Fibroblast of skin of left quadriceps (primary cell): ENCODE data around the gene ARHGAP26.
A peak's percentile ranks its signal among the peaks of the same experiment; 100 is the strongest.

Experiments used
- DNase-seq, 2 experiments: peaks; one replicate each; pipeline ENCODE4 v3.0.0-alpha.2; 2013; ENCODE audit warnings: low read depth in 2 of 2

Gene ARHGAP26

DNA sequence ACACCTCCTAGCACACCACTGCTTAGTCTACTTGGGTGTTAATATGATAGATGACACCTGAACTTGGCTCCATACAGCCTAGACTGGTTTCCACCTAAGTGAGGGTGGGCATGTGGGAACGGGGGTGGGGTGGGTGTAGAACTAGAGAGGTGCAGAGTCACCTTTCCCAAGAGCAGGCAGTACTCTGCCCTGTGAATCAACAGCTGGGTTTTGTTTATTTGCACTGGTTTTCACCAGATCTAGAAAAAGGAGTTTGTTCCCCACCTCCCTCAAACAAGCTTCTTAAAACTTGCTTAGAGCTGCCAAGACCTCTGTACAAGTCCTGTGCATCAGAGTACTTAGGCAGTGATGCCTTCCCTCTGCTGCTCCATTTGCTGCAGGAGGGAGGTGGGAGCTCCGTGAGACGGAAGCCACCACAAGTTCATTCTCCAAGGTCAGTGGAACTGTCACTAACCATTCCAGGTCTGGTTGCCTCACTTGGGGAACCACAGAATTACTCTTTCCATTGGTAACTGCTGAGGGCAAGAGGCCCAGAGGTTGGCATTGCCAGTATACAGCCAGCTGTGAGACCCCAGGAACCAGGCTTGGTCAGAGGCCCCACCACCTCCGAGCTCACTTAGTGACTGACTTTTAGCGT, 469.8 kb downstream of the ARHGAP26 start:
- no peak for DNase-seq

GRCh38 chr5:143241892-143242291, 471.7 kb downstream of the ARHGAP26 start:
- DNase-seq = peak in 1 of 2 experiments; percentile 37

DNA sequence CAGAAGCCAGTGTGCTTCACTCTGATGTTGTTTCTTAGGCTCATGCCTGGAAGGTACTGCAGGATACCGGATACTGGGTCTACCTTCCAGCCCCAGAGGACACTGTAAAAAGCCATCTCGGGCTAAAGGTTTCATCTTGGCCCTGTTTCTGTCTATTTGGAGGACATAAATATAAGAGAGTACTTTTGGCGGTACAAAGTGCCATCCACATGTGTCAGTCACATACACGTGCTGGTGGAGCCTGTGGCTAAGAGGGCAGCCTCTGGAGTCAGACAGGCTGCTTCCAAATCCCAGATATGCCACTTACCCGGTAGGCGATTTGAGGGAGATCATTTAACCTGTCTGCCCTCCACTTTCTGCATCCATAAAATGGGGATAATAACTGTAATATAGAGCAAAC, 472.9 kb downstream of the ARHGAP26 start:
- DNase-seq = no peak

DNA sequence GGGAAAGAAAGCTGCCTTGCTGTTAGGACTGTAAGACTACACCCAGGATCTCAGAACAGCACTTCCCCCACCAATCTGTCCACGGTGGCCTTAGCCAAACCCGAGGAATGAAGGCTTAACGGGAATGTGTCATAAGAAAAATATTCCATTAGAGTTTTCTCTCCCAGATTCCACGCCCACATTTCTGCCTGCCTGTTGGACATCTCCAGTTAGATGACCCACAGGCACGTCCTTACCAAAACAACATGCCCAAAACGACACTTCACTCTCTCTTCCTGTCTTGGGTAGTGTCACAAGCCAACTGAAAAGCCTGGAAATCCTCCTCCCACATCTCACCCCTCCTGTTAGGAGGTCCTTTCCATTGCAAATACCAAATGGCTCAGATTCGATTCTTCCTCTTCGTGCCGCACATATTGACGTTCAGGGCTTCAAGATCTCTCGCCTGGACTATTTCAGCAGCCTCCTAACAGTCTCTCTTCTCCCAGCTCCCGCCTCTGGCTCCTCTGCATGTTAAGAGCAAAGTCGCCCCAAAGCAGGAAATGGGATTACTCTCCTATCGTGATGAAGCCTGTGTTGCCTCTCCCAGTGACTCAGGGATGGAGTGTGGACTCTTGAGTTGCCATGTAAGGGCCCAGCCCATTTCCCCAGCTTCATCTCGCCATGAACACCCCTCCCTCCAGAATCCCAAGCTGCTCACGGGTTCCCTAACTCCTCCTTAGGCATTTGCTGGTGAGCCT, 474.0 kb downstream of the ARHGAP26 start:
- peak; percentile 96 to 97 for DNase-seq

DNA sequence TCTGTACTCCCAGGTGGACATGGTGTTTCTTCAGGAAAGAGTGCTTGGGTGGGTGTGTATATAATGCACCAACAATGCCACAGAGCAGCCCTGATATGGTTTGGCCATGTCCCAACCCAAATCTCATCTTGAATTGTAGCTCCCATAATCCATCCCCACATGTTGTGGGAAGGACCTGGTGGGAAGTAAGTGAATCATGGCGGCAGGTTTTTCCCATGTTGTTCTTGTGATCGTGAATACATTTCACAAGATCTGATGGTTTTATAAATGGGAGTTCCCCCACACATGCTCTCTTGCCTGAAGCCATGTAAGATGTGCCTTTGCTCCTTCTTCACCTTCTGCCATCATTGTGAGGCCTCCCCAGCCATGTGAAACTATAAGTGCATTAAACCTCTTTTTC, 474.8 kb downstream of the ARHGAP26 start:
- no peak for DNase-seq

- peak; percentile 75 to 78 for DNase-seq
These were observed 475.9 kb downstream of the ARHGAP26 start for GRCh38 chr5:143245929-143246561.

GRCh38 chr5:143247134-143247815, 477.1 kb downstream of the ARHGAP26 start:
- no peak for DNase-seq

- no peak for DNase-seq
These were observed 478.2 kb downstream of the ARHGAP26 start for GRCh38 chr5:143248391-143248790.

DNA sequence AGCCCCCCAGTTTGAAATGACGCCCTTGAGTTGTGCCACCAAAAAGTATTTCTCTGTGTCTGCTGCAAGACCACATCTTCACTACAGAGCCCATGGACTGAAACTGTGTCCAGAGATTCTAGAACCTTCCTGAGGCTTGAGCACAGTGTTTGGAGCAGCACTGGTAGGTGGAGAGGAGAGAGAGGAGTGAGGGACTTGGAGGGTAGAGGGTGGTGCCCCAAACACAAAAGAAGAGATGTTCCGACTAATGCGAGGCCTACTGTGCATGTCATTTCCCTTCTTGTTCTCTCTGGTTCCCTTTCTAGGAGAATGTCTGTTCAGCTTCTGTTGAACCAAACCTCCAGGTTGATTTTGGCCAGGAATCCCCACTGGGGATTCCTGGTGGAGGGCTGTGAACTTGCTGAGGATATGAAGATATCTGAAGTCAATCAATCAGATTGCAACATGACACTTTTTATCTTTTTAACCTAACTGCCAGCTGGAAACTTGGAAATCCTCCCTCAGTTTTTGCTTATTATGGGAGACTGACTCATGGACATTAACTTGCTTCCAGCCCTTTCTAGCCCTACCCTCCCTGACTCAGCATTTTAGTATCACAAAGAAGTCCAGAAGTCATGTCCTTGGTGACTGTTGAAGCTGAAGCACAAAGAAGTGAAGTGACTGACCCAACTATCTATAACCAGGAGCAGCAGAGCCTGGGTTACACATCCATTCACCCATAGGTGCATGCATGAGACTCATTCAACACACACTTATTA, 478.8 kb downstream of the ARHGAP26 start:
- peak; percentile 69 to 71 for DNase-seq

- DNase-seq = no peak
These were observed 479.7 kb downstream of the ARHGAP26 start for GRCh38 chr5:143249851-143250250.

DNA sequence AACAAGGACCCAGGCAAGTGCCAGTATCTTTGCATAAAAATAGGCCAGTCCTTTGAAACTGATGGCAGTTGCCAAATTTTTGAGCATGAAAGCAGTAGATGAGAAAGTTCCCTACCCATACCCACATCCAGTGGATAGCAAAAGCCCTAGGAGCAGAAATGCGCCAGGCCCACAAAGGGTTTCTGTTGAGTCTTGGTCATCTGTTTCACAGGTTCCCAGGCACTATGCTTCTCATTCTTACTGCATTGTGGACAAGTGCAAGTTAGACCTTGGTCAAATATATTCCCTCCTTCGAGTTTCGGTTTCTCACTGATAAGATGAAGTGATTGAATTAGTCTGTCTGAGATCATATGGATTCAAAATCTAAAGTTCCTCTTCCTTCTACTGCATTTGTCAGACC, 481.0 kb downstream of the ARHGAP26 start:
- DNase-seq = no peak

- DNase-seq = no peak
These were observed 481.8 kb downstream of the ARHGAP26 start for GRCh38 chr5:143251946-143252345.

DNA sequence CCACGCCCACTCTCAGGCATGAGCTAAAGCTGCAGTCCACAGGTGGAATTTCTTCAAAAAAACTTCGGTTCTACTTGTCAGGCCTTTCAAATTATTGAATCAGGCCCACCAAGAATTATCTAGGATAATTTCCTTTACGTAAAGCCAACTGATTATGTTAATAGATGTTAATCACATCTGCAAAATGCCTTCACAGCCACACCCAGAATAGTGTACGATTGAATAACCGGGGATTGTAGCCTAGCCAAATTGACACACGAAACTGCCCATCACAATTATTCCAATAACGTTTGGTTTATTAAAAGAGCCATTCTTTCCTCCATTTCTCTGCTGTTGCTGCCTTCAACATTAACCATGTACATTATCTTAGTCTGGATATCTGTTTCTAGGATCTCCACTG, 484.6 kb downstream of the ARHGAP26 start:
- no peak for DNase-seq

GRCh38 chr5:143258559-143259253, 488.5 kb downstream of the ARHGAP26 start:
- DNase-seq = peak; percentile 57 to 58

- DNase-seq = no peak
These were observed 489.1 kb downstream of the ARHGAP26 start for GRCh38 chr5:143259254-143259605.

GRCh38 chr5:143261748-143262392, 491.7 kb downstream of the ARHGAP26 start:
- DNase-seq = peak in 1 of 2 experiments; percentile 42

- DNase-seq = peak; percentile 55 to 56
These were observed 492.4 kb downstream of the ARHGAP26 start for GRCh38 chr5:143262393-143263174.

DNA sequence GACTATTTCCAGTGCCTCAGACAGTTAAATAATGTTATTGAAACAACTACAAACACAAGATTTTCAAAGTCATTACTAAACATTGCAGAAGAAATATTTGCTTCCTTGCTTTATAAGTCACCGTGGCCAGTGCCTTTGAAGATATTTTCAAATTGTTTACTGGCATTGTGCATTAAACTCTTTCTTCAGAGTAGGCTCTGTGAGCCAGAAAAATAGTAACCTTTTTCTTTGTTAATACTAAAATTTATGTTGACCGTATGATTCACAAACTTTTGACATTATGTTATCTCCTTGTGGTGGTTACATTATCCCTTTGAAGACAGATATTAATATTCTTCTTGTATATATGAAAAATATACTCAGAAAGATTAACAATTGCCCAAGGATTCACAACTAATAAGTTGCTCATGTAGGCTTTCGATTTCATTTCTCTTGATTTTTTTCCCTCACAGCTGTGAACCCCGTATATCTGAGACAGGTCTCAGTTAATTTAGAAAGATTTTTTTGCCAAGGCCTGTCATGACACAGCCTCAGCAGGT, 493.2 kb downstream of the ARHGAP26 start:
- no peak for DNase-seq

DNA sequence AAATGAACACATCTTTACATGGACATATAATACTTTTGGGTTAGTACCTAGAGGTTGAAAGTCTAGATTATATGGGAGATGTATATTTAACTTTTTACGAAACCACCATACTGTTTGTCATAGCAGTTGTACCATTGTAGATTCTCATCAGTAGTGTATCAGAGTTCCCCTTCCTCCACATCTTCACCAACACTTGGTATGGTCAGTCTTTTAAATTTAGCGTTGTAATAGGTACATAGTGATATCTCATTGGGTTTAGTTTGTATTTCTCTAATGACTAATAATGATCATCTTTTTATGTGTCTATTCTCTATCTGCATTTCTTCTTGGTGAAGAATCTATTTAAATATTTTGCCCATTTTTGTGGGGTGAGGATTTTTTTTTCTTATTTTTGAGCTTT, 495.8 kb downstream of the ARHGAP26 start:
- DNase-seq = no peak
